ENCODE results near the gene BTBD19.

DNA sequence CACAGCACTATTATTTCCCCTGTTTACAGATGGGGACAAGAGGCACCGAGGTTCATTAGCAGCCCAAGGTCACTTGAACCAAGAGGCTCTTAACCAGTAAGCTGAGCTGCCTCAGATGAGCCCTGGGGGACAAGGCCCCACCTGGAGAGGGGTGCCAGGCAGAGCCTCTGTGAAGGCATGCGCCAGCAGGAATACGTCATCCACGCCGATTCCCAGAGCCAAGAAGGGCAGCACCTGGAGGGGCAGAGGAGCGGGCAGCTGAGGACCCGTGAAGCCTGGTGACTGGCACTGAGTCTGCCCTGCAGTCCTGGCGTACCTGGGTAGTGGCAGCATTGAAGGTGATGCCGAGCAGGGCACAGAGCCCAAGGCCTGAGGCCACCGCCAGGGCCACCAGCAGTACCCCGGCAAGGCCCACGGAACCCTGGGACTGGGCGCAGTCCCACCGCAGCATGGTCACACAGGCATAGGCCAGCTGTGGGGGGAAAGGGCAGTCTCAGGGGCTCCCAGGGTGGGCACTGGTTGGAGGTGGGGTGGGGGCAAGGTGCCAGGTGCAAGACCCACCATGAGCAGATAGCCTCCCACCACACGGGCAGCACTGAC is 20.6 kb downstream of the BTBD19 start:
- TF ChIP-seq CTCF (conservative IDR thresholded peaks at IDR 0.05 in 1 of 2, IDR thresholded peaks at IDR 0.05 in 1 of 2; ENCODE audit: extremely low read depth in 1 of 2, insufficient read depth in 1 of 2, low read depth in 1 of 2, low read length in 2 of 2) (no peak), EZH2 (IDR thresholded peaks at IDR 0.05; ENCODE audit: borderline replicate concordance, low read length) (no peak)

All from mammary epithelial cell (primary cell).